ENCODE results near the gene CYTH3.
"Not testable (repeated sequence)": the region's sequence is repeated elsewhere in the genome, so short reads cannot be mapped to it uniquely, and the experiment has no call there.

Gene CYTH3, protein sequence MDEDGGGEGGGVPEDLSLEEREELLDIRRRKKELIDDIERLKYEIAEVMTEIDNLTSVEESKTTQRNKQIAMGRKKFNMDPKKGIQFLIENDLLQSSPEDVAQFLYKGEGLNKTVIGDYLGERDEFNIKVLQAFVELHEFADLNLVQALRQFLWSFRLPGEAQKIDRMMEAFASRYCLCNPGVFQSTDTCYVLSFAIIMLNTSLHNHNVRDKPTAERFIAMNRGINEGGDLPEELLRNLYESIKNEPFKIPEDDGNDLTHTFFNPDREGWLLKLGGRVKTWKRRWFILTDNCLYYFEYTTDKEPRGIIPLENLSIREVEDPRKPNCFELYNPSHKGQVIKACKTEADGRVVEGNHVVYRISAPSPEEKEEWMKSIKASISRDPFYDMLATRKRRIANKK

DNA sequence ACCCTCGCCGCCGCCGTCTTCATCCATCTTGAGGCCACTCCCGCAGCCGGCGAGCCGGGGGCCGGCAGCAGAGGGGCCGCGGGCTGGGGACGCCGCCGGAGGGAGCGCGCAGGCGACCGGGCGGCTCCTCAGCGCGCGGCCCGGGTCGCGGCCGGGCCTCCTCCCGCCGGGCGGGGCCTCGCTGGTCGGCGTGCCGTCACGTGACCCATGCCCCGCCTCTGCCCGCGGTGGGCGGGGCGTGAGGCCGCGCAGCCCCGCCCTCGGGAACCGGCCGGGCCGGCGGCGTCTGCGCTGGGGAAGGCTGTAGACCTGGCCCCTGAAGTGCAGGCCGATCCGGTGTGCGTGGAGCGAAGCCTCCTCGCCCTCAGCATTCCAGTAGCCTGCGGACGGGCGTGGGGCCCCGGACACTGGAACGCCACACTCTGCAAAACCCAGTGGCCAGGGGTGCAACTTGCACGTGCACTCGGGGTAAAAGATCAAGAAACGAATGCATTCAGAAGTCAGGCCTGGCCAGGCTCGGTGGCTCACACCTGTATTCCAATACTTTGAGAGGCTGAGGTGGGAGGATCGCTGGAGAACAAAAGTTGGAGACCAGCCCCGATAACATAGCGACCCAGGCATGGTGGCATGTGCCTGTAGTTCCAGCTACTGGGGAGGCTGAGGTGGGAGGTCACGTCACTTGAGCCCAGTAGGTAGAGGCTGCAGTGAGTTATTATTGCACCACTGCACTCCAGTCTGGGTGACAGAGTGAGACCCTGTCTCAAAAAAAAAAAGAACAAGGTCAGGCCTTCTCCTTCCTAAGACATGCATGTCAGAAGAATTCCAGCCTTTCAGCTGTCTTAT, at the start of gene CYTH3:
CYTH3 (minus strand) TSS at position 144 of the 843 bp plus-strand sequence; CDS start at position 27, 117 bp downstream.
- DNase-seq (ENCODE audit: low read depth) = peak; percentile 48

DNA sequence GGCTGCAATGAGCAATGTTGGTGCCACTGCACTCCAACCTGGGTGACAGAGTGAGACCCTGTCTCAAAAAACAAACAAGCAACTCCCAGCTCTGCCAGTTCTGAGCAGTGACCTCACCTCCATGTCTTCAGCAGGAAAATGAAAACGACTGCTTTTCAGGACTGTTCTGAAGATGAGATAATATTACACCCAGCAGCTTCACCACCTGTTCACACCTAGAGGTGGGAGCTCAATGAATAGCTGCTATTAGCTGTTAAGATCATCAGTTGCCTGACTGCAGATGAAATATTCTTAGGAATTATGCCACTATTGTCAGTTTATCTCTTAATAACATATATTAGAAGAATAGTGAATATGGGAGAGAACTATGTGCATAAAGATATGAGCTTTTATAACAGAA, 48.4 kb upstream of the CYTH3 start:
- DNase-seq (ENCODE audit: low read depth) = no peak

DNA sequence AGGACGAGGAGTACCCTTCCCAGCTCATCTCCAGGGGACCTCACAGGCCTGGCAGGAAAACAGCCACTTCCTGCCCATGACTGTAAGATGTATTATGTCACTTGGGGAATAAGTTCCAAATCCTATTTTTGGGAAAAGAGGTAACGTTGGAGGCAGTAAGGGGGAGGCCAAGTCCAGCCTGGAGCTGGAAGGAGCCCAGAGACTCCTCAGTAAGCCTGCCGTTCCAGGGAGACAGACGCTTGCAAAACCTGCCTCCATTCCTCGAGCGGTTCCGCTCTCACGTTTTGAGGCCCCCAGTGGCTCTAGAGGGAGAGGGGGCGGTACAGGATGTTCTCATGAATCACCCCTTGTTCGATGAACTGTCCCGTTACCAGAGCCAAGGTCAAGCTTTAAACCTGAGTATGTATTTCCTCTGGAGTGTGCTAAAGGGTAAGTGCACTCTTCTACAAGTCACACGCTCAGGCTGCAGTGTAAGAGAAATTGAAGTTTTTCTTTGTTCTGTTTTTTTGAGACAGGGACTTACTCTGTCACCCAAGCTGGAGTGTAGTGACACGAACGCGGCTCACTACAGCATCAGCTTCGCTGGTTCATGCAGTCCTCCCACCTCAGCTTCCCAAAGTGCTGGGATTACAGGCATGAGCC, 45.5 kb upstream of the CYTH3 start:
- DNase-seq (ENCODE audit: low read depth) = peak; percentile 65

DNA sequence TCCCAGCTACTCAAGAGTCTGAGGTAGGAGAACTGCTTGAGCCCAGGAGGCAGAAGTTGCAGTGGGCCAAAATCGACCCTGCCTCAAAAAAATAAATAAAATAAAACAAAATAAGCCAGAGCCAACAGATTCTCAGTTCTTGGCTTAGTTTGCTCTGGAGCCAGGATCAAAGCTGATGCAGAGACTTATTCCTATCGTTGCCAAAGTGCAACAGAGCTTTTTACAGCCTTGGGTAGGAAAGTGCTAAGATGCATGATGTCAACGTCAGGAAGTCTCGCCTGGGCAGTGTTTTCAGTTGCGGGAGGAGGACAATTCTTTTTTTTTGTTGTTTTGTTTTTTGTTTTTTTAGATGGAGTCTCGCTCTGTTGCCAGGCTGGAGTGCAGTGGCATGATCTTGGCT, 43.8 kb upstream of the CYTH3 start:
- no peak for DNase-seq (ENCODE audit: low read depth)

DNA sequence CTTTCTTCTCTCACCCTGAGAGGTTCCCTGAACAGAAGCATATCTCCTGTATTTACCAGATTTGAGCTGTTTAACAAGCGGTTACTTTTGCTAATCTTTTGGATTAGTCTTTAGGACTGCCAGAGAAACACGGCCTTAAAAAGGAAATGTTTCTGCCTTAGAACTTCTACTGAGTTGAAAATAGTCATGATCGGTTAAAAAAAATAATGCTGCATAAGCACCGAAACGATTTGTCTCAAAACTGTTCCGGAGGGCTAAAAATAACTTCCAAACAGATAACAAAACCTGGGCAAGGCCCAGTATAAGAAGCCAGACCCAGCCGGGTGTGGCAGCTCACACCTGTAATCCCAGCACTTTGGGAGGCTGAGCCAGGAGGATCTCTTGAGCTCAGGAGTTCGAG, 43.3 kb upstream of the CYTH3 start:
- DNase-seq (ENCODE audit: low read depth) = no peak

DNA sequence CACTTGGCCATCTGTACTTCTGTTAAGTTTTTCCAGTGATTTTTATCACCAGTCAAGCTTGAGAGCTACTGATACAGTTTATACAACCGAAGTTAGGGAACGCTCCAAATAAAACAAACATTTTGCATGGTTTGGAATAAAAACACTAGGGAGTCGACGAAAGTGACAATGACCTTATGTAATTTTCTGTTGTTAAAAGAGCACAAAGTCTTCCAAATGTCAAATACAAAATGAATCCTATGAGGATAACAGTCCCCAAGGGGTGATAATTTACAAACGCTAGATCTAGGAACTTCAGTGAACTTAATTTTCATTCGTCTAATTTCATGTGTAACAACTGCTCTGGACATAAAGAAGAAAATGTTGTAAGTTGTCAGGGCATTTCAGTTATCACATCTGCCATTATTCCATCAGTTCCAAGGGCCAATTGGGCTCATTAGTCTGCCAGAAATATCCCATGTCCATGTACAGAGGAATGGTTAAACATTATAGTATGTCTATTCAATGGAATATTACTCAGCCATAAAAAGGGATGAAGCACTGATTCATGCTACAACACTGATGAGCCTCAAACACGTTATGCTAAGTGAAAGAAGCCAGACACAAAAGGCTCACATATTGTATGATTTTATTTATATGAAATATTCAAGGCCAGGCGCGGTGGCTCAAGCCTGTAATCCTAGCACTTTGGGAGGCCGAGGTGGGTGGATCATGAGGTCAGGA, 38.0 kb upstream of the CYTH3 start:
- DNase-seq (ENCODE audit: low read depth) = no peak

DNA sequence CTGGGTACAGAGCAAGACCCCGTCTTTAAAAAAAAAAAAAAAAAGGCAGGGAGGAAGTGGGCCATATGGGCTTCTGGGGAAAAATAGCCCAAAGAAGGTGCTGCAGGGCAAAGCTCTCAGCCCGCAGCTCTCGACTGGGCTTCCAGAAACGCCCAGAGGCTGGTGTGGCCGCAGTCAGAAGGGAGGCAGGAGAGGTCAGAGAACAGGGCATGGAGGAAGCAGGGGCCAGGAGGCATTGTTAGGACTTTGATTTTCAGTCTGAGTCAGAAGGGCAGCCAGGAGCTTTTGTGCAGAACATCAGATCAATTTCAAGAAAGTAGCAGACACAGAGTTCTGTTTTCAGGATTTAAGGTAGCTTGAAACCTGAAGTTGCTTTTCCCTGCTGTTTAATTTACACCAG, 35.3 kb upstream of the CYTH3 start:
- no peak for DNase-seq (ENCODE audit: low read depth)

DNA sequence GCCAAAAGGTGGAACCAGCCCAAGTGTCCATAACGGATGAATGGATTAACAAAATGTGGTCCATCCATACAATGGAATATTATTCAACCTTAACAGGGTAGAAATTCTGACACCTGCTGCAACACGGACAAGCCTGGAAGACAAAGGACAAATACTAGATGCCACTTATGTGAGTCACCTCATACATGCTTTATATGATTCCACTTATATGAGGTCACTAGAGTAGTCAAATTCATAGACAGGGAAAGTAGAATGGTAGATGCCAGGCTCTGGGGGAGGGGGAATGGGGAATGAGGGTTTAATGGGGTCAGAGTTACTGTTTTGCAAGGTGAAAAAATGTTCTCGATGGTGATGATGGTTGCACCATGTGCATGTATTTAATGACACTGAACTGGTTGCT, 34.0 kb upstream of the CYTH3 start:
- no peak for DNase-seq (ENCODE audit: low read depth)

DNA sequence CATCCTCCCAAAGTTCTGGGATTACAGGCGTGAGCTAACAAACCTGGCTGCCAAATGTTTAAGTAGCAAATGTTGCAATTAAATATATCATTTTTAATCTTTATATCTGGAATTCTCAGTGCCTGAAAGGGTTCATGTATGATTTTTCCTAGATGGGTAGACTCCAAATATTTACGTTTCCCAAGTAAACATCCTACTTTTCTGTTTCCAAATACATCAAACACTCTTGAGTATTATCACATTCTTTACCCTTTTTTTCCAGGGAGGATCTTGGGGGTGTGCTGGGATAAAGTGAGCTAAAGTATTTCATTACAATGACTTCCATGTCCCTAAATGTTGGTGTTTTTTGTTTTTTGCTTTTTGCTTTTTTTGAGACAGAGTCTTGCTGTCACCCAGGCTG, 32.9 kb upstream of the CYTH3 start:
- no peak for DNase-seq (ENCODE audit: low read depth)

DNA sequence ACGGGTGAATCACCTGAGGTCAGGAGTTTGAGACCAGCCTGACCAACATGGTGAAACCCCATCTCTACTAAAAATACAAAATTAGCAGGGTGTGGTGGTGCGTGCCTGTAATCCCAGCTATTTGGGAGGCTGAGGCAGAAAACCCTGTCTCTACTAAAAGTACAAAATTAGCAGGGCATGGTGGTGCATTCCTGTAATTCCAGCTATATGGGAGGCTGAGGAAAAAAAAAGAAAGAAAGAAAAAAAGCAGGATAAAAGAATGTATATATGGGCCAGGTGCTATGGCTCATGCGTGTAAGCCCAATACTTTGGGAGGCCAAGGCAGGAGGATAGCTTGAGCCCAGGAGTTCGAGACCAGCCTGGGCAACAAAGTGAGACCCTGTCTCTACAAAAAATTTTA, 29.0 kb upstream of the CYTH3 start:
- DNase-seq (ENCODE audit: low read depth) = not testable (repeated sequence)

DNA sequence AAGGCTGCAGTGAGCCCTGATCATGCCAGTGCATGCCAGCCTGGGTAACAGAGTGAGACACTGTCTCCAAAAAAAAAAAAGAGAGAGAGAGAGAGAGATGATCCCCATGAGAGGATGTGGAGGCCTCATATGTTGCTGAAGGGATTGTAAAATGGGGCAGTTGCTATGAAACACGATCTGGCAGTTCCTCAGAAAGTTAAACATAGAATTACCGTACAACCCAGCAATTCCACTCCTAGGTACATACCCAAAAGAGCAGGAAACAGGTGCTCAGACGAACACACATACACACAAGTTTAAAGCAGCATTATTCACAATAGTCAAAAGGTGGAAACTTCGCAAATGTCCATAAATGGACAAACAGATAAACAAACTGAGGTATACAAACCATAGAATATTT, 27.4 kb upstream of the CYTH3 start:
- DNase-seq (ENCODE audit: low read depth) = no peak

DNA sequence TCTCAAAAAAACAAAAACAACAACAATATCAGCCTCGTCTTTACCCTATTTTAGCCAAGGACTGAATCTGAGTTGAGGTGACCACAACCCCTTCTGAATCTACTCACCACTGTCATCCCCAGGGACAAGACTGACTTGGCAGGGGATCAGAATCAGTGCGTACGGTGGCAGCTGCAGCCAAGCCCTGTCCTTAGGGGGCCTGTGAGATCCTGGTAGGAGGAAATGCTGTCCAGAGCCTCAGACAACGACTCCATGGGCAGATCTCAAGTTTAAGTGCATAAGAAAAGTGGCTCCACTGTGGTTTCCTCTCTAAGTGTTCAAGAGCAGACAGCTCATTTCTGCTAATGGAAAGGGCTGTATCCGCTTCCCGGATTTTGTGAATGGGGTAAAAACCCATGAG, 22.4 kb upstream of the CYTH3 start:
- DNase-seq (ENCODE audit: low read depth) = no peak

DNA sequence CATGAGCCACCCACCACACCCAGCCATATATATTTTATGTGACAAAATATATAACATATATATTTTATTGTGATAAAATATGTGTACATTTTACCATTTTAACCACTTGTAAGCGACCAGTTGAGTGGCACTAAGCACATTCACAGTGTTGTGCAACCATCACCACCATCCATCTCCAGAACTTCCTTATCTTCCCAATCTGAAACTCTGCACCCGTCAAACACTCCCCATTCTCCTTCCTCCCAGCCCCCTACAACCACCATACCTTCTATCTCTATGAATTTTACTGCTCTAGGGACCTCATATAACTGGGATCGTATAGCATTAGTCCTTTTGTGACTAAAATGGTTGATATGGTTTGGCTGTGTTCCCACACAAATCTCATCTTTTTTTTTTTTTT, 20.8 kb upstream of the CYTH3 start:
- no peak for DNase-seq (ENCODE audit: low read depth)

DNA sequence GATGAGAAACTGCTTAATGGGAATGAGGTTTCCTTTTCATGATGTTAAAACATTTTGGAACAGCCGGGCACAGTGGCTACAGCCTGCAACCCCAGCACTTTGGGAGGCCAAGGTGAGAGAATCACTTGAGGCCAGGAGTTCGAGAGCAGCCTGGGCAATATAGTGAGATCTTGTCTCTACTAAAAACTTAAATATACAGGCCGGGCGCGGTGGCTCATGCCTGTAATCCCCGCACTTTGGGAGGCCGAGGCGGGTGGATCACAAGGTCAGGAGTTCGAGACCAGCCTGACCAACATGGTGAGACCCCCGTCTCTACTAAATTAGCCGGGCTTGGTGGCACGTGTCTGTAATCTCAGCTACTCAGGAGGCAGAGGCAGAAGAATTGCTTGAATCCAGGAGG, 19.5 kb upstream of the CYTH3 start:
- DNase-seq (ENCODE audit: low read depth) = not testable (repeated sequence)

DNA sequence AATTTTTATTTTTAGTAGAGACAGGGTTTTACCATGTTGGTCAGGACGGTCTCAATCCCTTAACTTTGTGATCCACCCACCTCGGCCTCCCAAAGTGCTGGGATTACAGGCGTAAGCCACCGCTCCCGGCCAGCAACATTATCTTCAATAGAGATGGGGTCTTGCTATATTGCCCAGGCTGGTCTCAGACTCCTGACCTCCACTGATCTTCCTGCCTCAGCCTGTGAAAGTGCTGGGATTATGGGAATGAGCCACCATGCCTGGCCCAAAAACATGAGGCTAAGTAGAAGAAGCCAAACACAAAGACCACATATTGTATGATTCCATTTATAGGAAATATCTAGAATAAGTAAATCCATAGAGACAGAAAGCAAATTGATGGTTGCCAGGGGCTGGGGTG, 19.1 kb upstream of the CYTH3 start:
- no peak for DNase-seq (ENCODE audit: low read depth)

DNA sequence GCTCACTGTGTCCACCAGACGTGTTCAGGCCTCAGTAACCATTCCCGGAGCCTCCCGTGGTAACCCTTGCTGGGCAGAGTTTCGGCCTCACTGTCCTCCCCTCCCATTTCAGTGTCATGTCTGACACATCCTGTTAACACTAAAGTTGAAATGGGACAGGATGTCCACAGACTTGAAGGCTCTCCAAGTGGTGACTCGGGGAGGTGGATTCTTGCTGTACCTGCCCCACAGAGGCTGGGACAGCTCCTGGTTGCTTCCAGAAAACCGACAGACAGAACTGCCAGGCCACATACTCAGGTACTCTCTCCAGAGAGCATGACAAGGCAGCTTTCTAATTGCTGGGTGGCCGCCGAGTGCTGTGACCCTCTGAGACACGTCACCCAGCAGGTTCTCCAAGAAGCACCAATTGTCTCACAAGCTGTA, 17.9 kb upstream of the CYTH3 start:
- no peak for DNase-seq (ENCODE audit: low read depth)

DNA sequence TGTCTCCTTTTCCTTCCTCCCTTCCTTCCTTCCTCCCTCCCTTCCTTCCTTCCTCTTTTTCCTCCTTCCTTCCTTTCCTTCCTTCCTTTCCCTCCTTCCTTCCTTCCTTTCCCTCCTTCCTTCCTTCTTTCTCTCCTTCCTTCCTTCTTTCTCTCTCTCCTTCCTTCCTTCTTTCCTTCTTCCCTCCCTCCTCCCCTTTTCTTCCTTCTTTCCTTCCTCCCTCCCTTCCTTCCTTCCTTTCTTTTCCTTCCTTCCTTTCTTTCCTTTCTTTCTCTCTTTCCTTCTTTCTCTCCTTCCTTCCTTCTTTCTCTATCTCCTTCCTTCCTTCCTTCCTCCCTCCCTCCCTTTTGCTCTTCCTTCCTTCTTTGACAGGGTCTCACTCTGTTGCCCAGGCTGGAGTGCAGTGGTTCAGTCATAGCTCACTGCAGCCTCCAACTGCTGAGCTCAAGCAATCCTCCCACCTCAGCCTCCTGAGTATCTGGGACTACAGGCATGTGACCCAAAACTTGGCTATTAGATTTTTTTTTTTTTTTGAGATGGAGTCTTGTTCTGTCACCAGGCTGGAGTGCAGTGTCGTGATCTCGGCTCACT, 15.9 kb upstream of the CYTH3 start:
- no peak for DNase-seq (ENCODE audit: low read depth)

DNA sequence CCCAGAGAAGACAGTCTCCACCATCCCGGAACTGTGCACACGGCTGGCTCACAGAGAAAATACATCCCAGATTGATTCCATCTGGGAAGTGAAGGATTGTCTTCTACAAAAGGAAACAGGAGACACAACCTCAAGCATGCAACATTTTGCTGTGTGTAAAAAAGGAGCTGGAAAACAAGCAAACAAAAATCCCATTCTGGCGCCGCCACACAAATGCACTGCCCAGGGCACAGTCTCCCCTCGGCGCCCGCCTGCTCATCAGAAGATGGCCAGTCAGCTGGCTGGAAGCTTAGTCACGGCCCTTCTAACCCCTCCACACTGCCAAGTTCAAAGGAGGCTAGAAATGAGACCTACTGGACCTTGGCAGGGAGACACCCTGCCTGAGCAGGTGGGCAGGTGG, 14.1 kb upstream of the CYTH3 start:
- no peak for DNase-seq (ENCODE audit: low read depth)

DNA sequence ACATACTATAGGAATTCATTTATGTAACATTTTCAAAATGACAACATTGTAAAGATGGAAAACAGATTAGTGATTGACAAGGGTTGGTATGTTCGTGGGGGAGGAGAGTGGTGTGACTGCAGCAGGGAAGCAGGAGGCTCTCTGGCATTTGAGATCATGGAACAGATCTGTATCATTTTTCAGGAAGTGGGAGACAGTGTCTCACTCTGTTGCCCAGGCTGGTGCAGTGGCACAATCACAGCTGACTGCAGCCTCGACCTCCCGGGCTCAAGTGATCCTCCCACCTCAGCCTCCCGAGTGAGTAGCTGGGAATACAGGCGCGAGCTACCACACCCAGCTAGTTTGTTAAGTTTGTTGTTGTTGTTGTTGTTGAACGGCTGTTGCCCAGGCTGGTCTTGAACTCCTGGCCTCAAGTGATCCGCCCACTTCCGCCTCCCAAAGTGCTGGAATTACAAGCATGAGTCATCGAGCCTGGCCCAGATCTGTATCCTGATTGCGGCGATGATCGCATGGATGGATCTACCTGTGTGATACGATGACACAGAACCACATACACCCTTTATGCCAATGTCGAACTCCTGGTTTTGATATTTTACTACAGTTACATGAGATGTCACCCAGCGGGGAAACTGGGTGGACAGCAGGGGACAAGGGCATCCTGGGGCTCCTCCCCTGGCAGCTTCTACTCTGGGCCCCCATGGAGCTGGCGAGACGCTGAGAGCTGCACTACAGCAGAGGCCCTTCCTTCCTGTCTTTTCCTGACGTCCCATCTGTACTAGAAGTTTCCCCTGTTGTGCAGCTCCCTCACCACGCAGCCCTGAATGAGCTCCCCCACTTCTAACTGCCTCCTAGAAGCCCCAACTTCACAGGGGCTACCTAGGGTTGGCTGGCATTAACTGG, 12.3 kb upstream of the CYTH3 start:
- DNase-seq (ENCODE audit: low read depth) = no peak

DNA sequence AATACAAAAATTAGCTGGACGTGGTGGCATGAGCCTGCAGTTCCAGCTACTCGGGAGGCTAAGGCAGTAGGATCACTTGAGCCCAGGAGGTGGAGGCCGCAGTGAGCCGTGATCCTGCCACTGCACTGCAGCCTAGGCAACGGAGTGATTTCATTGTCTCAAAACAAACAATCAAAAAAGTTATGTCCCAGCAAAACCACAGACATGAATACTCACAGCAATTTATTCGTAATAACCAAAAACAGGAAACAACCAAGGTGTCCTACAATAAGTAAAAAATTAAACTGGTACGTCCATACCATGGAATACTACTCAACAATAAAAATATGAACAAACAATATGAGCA, 11.6 kb upstream of the CYTH3 start:
- DNase-seq (ENCODE audit: low read depth) = no peak

All from stromal cell of bone marrow (primary cell).